ENCODE data around the gene CD3D.

DNA sequence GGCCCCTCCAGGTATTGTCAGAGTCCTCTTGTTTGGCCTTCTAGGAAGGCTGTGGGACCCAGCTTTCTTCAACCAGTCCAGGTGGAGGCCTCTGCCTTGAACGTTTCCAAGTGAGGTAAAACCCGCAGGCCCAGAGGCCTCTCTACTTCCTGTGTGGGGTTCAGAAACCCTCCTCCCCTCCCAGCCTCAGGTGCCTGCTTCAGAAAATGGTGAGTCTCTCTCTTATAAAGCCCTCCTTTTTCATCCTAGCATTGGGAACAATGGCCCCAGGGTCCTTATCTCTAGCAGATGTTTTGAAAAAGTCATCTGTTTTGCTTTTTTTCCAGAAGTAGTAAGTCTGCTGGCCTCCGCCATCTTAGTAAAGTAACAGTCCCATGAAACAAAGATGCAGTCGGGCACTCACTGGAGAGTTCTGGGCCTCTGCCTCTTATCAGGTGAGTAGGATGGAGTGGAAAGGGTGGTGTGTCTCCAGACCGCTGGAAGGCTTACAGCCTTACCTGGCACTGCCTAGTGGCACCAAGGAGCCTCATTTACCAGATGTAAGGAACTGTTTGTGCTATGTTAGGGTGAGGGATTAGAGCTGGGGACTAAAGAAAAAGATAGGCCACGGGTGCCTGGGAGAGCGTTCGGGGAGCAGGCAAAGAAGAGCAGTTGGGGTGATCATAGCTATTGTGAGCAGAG is 37.8 kb downstream of the CD3D start, which contains the start of gene CD3E:
- no peak for TF ChIP-seq POLR2AphosphoS5 (IDR thresholded peaks at IDR 0.05)
- TF ChIP-seq POLR2A (IDR thresholded peaks at IDR 0.05), result no peak
